Right kidney (tissue), 9 donors: ENCODE measurements around the gene EGFLAM.
A peak's percentile ranks its signal among the peaks of the same experiment; 100 is the strongest.

Experiments used
- DNase-seq: peaks from one replicate; pipeline ENCODE4 v3.0.0-alpha.2; 2016
- long read RNA-seq, 8 donors: transcript quantifications; one replicate each; lab custom pipeline, GENCODE V29; 2026

EGFLAM gene
- long read RNA-seq, donor 1, partial matches to known transcripts = 0 of 2 reads
- long read RNA-seq, donor 1, other reads (novel, unspliced or antisense) = 0 of 2 reads
- long read RNA-seq, donor 2 = 0 reads
- long read RNA-seq, donor 3, transcript EGFLAM-205 (6 exons, 1,299 nt) = major isoform, 5 of 6 reads
- long read RNA-seq, donor 3, partial matches to known transcripts = 0 of 6 reads
- long read RNA-seq, donor 3, other reads (novel, unspliced or antisense) = 0 of 6 reads
- long read RNA-seq, donor 4, partial matches to known transcripts = 0 of 3 reads
- long read RNA-seq, donor 4, other reads (novel, unspliced or antisense) = 0 of 3 reads
- long read RNA-seq, donor 5, partial matches to known transcripts = 0 of 2 reads
- long read RNA-seq, donor 5, other reads (novel, unspliced or antisense) = 0 of 2 reads
- long read RNA-seq, donor 6, full-length matches to known transcripts = 3 of 3 reads
- long read RNA-seq, donor 6, partial matches to known transcripts = 0 of 3 reads
- long read RNA-seq, donor 6, other reads (novel, unspliced or antisense) = 0 of 3 reads
- long read RNA-seq, donor 7, partial matches to known transcripts = 0 of 2 reads
- long read RNA-seq, donor 7, other reads (novel, unspliced or antisense) = 0 of 2 reads
- long read RNA-seq, donor 8, partial matches to known transcripts = 0 of 1 reads
- long read RNA-seq, donor 8, other reads (novel, unspliced or antisense) = 0 of 1 reads

DNA sequence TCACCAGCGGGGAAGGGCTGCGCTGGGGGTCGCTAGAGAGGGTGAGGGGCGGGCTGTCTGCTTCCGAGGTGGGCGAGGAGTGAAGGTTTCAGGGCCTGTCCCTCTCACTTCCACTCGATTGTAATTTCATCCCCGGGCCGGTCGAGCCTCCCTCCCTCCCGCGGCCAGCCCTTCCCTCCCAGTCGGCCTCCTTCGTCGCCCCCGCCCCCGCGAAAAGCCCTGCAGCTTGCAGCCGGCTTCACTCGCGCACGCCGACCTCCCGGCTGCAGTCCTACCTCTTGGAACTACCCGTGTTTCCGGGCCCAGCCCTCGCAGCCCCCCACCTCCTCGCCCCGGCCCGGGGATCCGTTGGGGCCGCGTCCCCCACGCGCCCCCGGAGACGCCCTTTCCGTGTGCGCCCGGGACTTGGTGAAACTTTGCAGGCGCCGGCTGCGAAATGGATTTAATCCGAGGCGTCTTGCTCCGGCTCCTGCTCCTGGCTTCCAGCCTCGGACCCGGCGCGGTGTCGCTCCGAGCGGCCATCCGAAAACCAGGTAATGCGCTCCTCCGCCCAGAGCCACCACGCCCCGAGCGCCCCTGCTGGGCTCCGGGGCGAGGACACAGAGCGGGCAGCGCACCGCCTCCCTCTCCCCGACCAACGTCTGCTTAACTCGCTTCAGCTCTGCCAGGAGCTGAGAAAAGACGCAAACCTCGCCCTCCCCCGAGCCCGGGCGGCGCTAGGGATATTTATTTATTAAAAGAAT, at the start of gene EGFLAM:
Gene EGFLAM, plus strand, starts transcription at position 241 of the 743 bp plus-strand sequence. Its CDS starts 196 bp downstream, at position 437.
- peak; percentile 76 for DNase-seq

DNA sequence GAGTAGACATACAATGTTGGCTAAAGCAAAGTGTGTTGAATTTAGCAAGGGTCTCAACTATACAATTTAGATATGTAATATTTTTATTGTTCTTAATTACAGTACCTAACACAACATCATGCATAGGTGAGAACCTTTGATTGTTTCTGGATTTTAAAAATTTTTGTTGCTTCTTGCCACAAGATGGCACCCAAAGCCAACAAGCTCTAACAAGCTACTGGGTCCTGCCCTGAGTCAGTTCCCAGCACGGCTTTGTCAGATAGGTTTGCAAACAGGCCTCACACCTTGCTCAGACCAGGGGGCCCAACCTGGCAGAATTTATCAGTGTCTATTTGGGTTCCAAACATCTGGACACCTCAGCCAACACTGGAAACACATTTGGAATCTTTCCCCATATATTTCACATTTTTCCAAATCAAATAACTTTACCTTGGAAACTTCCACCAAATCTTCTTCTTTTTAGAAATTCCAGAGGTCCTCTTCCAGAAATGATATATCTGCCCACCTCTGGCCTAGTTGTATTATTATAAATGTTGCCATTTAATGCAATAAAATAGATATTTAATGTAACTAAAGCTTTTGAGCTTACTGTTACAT, 49.5 kb upstream of the EGFLAM start:
- DNase-seq = no peak

DNA sequence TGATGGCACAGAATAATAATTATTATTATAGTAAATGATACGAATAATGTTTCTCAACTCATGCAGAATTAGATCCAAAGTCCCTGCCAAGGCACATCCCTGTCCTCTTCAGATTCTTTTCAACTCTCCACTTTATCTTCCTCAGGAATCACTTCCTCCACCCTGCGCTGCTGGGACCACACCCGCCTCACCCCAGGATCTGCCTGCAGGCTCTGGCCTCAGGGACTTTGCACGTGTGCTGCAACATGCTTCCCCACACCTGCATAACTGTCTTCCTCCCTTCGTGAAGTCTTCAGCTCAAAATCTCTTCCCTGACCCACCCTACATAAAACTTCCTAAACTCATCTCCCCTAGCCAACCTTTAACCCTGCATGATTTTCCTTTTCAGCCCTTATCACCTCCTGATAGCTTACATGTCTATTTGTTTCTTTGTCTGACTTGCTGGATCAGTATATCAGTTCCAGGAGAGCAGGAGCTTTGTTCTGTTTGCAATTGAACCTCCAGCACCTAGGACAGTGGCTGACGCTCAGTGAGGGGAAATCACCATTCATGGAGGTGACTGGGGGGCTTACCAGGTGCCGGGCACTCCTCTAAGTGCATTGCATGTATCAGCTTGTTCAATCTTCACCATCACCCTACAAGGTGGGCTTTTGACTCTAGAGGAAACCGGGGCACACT, 47.5 kb upstream of the EGFLAM start:
- no peak for DNase-seq

DNA sequence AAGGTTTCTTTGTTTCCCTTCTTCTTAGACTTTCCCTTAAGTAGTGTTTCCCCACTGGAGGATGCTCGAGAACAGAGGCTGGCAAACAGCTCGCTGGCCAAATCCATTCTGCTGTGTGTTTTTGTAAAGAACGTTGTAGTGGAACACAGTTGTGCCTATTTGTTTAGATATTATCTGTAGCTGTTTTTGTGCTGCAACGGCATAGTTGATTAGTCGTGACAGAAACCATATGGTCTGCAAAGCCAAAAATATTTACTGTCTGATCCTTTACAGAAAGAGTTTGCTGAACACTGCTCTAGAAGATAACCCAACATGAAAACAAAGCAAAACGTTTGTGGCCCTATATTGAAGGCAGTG, 47.0 kb upstream of the EGFLAM start:
- no peak for DNase-seq

DNA sequence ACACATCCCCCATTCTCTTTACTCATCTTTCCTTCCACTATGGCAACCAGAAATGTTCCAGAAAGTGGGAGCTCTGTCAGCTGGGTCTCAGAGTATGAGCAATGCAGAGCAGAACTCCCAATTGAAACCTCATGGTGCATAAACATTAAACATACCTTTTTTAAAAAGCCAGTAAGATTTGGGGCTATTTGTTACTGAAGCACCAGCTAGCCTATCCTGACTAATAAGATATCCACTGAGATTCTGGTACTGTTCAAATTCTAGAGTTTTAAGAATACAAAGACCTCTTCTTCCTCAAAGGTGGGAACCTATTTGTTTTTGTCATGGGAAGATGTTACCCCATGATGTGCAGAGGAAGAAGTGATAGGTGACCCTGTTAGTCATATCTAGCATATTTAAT, 46.1 kb upstream of the EGFLAM start:
- no peak for DNase-seq

DNA sequence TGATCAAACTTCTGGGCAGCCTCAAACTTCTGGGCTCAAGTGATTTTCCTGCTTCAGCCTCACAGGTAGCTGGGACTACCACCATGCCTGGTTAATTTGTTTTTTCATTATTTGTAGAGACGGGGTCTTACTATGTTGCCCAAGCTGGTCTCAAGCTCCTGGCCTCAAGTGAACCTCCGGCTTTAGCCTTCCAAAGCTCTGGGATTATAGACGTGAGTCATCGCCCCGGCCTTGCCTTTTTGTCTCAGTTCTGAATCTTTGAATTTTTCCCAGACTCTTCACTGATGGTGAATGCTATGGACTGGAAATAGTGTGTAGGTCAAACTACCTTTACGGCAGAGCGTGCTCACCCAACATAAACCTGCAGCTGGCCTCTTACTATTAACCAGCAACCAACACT, 32.3 kb upstream of the EGFLAM start:
- DNase-seq = no peak

DNA sequence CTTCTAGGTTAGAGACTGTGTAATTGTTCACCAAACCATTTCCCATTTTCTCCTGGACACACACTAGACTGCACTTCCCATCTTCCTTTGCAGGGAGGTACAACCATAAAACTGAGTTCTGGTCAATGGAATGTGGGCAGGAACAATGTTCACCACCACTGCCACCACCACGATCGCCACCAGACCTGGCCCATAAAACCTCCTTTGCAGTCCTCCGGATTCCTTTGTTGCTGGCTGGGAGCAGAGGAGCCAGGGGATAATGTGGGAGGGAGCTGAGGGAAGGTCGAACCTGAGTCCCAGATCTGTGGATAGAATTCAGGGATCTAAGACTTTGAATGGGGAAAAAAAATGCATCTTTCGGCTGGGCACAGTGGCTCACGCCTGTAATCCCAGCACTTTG, 29.4 kb upstream of the EGFLAM start:
- no peak for DNase-seq

DNA sequence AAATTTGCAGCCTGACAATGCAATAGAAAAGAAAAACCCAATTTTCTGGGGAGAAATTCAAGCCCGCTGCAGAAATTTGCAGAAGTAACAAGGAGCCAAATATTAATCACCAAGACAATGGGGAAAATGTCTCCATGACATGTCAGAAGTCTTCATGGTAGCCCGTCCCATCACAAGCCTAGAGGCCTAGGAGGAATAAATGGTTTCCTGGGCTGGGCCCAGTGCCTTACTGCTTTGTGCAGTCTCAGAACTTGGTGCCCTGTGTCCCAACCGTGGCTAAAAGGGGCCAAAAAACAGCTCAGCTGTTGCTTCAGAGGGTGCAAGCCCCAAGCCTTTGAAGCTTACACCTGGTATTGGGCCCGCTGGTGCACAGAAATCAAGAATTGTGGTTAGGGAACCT, 23.6 kb upstream of the EGFLAM start:
- no peak for DNase-seq

DNA sequence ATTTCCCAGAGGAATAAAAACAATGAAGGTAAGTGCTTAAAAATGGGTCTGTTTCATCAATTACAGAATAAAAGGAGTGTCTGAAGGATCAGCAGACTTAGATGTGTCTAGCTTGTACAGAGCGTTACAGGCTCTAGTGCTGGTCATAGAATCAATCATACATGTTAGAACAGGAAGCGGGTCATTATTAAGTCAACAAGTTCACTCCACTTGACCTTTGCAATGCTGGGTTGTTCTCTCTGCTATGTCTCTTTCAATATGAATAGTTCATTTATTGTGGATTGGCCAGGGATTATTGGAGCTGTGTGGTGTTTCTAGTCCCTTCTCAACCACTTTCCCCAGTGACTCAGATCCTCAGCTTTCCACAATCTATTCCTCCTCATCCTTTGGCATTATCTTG, 20.7 kb upstream of the EGFLAM start:
- no peak for DNase-seq

DNA sequence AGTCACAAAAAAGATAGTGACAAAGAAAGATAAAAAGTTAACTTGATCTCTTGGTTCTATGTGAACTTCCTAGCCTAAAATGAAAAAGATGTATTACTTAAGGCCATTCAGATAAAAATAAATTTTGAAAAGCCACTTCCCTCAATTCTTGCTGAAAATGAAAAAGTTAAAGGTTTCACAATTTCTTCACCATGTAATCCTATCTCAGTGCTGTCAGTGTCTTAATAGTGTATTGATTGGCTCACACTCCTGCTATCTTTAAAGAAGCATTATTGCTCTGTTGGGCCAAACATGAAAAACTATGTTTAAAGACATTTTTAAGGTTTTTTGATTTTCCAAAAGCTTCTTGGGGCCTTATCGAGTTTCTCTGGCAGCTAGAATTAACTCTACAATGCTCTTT, 18.1 kb upstream of the EGFLAM start:
- no peak for DNase-seq

DNA sequence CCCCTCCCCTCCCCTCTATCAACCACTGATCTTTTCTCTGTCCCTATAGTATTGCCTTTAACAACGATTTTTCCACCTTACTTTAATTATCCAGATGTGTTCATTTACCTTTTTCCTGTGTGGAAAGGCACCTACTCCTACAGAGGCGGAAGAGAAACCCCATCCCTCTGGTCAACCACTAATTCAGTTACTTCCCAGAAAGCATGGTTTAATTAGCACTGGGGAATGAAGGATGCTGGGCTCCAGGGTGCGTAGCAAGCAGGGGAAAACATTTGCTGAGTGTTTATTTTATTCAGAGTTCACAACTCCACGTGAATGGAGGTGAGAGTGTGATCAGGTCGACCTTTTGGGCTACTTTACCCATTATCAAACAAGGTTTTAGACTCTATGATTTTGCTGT, 16.7 kb upstream of the EGFLAM start:
- no peak for DNase-seq

DNA sequence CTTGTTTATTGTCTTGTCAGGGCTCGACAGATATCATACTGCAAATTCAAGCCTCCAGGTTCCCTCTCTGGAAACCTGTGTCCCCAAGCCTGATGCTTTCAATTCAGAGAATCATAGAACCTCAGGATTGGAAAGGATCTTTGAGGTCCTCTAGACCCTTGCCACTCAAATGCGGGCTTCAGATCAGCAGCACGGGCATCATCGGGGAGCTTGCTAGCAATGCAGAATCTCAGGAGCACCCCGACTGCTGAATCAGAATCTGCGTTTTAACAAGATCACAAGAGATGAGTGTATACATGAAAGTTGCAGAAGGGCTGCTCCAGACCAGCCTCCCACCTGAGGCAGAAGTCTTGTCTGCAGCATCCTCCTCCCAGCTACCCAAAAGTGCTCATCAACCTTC, 13.1 kb upstream of the EGFLAM start:
- DNase-seq = no peak

DNA sequence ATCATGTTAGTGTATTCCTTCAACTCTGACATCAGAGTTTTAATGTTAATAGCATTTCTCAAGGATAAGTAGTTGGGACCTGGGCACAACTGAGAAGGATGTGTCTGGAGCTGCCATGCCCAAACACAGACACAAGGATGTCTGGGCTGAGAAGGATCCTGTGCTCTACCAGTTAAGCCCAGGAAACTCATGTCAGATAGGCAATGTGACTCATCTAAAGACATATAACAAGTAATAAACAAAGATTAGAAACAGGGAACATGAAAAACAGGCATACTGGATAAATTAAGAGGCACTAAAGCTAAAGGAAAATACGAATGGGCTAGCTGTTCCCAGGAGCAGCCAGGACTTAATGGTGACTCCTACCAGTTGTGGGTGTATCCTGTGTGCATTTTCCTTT, 9.1 kb upstream of the EGFLAM start:
- DNase-seq = no peak

DNA sequence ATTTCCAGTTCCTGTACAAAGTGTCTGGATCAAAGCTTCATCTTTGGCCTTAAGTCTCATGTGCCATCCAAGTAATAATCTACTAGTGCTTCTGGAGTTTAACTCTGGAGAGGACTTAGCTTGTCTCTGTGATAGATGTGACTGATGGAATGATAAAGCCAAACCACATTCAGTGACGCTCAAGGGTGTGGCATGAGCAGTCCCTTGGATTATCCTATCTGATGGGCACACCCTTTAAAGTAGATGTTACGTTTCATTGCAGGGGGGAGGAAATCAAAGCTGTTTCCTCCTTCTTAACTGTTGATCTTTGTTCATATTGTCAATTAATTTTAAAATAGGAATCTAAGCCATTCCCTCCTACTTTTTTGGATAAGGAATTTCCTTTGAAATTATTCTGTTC, 8.5 kb upstream of the EGFLAM start:
- DNase-seq = no peak

DNA sequence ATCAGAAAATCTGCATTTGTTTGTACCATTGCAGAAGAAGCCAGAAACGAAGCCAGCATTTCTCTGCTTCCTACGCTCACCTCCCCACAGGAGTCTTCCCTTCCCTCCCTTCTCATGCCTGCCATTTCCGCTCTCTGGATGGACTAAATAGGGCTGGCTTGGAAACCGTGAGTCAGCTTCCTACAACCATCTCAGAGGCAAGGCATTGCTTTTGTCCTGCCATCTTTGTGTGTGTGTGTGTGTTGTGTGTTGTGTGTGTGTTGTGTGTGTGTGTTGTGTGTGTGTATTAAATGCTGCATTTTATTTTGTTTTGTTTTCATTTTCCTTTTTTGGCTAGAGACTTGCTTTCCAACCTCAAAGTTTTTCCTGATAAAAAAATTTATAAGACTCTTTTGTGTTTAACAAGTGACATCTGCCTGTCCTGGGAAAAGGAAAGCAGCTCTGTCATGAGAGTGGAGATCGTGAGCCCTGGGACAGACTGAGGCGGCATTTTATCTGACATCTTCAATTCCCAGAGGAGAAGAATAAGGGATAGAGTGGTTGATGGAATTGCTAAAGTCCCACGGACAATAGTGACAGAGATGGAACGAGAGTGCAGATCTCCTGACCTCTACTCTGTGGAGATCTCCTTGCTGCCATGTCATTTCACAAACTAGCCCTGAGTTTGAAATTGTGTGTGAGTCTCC, 7.5 kb upstream of the EGFLAM start:
- DNase-seq = no peak

DNA sequence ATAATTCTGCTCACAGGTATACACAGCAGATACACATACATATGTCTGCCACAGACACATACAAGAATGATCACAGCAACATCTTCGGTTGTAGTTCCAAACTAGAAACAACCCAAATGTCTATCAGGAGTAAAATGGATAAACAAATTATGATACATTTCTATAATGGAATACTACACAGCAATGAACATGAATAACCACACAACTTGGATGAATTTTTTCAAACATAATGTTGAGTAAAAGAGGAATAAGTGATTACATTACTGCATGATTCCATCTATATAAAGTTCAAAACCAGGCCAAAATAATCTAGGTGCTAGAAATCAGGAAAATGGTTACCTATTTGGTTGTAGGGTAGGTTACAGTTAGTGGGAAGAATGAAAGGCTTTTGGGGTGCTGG, 4.6 kb upstream of the EGFLAM start:
- DNase-seq = no peak

DNA sequence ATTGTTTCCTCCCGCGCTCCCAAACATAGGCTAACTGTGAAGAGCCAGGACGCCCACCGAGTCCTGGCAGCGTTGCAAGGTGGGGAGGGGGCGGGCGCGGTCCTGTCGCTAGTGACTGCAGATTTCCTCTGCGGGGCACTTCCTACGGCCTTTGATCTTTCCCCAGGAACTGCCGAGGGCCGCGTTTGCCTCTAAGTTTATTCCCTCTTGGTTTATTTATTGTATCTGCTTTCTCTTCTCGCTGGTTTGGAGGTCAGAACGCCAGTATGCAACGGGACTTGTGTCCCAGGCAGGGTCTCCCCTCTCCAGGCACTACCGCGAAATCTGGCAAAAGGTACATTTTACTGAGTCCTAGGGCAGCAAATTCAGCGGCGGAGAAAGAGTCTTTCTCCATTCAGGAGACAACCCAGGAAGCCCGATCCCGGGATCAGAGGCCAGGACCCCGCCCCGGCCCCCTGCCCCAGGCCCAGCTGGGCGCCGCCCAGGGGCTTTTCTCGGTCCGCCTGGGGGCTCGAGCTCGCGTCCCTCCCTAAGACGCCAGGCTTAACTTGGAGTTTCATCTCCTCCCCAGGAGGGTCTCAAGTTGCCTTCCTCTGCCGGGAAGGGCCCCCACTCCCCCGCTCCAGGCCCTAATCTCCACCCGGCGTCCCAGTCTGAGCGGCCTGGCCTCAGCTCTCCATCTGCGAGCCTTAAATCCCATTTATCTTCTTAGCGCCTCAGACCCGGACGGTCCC, 884 bp upstream of the EGFLAM start:
- DNase-seq = peak; percentile 37

DNA sequence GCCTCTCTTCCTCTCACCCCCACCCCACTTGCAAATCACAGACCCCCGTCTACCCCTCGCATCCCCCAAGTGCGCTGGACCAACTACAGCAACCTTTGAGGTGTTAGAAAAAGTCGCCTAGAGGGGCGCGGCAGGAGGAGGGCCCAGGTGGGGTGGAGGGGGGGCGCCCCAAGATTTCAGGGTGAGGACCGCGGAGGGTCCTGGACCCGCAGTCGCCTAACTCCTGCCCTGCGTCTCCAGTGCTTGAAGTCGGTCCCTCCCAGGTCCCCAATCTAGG, 379 bp upstream of the EGFLAM start:
- no peak for DNase-seq

DNA sequence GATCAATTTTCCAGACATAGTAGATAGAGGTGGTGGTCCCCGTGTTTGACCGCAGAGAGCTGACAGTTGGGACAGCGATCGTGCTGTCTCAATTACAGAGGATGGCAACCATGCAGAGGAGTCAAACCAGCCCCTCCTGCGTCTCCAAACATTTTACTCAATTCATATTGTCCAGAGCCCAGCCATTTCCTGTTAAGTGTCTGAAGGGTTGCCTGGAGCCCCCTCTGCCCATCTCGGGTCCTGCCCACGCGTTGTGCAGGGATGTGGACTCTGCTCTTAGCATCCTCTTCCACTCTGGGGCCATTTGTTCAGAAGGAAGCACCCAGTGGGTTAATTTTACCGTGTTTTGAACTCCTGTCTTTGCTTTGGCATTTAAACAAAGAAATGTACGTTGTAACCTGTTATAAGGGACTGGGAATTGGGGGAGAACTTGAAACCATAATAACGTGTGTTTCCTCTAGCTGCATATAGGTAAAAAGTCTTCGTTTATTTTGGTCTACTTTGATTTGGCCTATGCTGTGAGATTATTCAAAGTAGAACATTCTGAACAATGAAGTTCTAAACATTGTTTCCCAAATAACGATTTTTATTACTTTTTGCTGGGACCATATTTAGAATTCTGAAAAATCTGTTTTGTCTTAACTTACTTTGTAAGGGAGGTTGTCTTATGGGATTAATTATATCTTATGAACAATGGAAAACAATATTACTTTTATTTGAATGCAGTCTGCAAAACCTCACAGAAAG, 876 bp downstream of the EGFLAM start:
- DNase-seq = no peak

DNA sequence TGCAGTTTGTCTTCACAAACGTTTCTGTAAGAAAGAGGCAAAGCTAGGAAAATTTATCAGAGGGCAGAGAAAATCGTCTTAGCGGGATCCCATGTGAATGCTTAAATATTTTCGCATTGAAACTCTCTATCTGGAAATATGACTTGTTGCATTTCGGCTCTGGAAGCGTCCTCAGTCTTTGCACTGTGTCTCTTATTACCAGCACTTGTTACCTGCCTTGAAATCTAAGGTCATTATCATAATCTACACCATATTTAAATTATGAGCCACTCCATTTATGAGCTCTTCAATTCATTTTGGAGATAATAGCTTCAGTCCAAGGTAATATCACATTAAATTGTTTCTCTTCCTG, 1.4 kb downstream of the EGFLAM start:
- no peak for DNase-seq

DNA sequence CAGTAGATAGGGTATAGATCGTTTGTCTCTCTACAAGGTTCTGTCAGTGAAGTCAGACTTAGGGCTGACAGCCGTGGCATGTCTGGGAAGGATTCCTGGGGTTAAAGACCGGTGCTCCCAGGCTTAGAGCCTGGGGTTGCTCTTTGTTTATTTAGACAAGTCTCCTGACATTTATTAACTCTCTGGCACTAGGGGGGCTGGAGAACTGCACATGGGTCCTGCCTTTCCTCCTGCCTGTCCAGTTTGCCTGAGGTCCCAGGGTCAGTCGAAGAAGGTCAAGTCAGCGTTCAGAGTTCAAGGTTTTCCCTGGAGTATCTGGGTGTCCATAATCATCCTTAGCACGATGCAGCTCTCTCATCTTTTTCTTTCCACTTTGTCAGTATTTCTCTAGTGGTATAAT, 5.6 kb downstream of the EGFLAM start:
- no peak for DNase-seq
